Measurements from ENCODE around the gene DGKI.

The DGKI gene

GRCh38 chr7:137563981-137564380, 282.8 kb downstream of the DGKI start:
- no peak overlapping the region for H3K4me3 ChIP-seq (ENCODE audit: low read length)
- TF ChIP-seq, protein P1, sequence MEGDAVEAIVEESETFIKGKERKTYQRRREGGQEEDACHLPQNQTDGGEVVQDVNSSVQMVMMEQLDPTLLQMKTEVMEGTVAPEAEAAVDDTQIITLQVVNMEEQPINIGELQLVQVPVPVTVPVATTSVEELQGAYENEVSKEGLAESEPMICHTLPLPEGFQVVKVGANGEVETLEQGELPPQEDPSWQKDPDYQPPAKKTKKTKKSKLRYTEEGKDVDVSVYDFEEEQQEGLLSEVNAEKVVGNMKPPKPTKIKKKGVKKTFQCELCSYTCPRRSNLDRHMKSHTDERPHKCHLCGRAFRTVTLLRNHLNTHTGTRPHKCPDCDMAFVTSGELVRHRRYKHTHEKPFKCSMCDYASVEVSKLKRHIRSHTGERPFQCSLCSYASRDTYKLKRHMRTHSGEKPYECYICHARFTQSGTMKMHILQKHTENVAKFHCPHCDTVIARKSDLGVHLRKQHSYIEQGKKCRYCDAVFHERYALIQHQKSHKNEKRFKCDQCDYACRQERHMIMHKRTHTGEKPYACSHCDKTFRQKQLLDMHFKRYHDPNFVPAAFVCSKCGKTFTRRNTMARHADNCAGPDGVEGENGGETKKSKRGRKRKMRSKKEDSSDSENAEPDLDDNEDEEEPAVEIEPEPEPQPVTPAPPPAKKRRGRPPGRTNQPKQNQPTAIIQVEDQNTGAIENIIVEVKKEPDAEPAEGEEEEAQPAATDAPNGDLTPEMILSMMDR (conservative IDR thresholded peaks at IDR 0.05; ENCODE audit: low read length): no peak

GRCh38 chr7:137547485-137547884, 299.3 kb downstream of the DGKI start:
- DNase-seq (ENCODE audit: low read depth): no peak
- TF ChIP-seq, protein P1 (conservative IDR thresholded peaks at IDR 0.05; ENCODE audit: low read length): no peak
- H3K4me3 ChIP-seq (ENCODE audit: low read length): no peak overlapping the region

More at GRCh38 chr7:137563981-137564380, 282.8 kb downstream of the DGKI start:
- DNase-seq (ENCODE audit: low read depth): no peak

- DNase-seq (ENCODE audit: low read depth): peak; percentile 40
- H3K4me3 ChIP-seq (ENCODE audit: low read length): no peak overlapping the region
- TF ChIP-seq, protein P1 (conservative IDR thresholded peaks at IDR 0.05; ENCODE audit: low read length): no peak
Measured at GRCh38 chr7:137546671-137547070, 300.1 kb downstream of the DGKI start.

DNA sequence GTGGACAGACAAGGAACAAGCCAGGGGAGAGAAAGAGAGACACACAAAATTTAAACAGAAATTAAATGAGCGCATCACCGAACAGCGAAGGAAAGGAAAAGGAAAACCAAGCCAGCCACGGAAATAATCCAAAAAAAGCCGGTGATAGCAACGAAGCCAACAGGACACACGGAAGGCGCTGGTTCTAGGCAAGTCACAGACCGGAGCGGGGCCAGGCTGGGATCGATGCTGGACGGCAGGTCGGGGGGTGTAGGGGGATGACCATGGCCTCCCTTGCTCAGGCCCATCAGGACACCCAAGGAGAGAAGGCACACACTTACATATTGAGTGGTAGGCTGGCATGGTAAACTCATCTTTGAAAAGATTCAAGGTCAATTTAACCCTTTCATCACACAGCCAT, 300.8 kb downstream of the DGKI start:
- DNase-seq (ENCODE audit: low read depth): no peak
- H3K4me3 ChIP-seq (ENCODE audit: low read length): no peak overlapping the region
- TF ChIP-seq, protein P1 (conservative IDR thresholded peaks at IDR 0.05; ENCODE audit: low read length): no peak

DNA sequence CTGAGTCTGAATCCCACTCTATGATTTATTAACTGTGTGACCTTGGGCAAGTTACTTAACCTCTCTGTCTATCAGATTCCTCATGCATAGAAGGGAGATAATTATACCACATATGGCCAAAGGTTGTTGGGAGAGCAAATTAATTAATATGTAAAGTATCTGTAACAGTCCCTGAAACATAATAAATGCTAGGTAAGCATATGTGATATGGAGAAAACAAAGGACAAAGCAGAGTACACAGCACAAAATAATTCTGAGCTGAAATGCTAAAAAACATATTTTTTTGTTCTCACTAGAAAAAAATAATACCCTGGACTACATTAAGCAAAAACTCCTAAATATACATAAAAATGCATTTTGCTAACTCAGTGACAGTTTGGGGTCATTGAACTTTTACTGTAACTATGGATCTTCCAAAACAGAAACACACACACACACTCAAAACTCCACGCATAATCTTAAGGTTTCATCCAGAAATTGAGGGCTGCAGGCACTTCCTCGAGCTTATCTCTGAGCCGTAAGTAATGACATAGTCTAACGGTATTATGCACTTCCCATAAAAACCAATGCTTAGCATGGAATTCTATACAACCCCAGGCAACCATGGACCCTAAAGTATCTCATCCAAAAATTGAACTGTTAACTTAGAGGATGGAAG, 301.6 kb downstream of the DGKI start:
- TF ChIP-seq, protein P1 (conservative IDR thresholded peaks at IDR 0.05; ENCODE audit: low read length): no peak
- no peak for DNase-seq (ENCODE audit: low read depth)
- no peak overlapping the region for H3K4me3 ChIP-seq (ENCODE audit: low read length)

GRCh38 chr7:137544453-137545058, 302.2 kb downstream of the DGKI start:
- DNase-seq (ENCODE audit: low read depth): peak; percentile 22
- TF ChIP-seq, protein P1 (conservative IDR thresholded peaks at IDR 0.05; ENCODE audit: low read length): no peak
- H3K4me3 ChIP-seq (ENCODE audit: low read length): no peak overlapping the region

- DNase-seq (ENCODE audit: low read depth): peak; percentile 73
- H3K4me3 ChIP-seq (ENCODE audit: low read length): no peak overlapping the region
- TF ChIP-seq, protein P1 (conservative IDR thresholded peaks at IDR 0.05; ENCODE audit: low read length): no peak
Measured at GRCh38 chr7:137539111-137539715, 307.6 kb downstream of the DGKI start.
